ENCODE measurements around the gene TADA3. TPM values are rescaled to one million over a fixed set of nuclear protein-coding genes. Genes with fewer than 3 reads are reported as not detected.

Gene TADA3
- total RNA-seq, 6 experiments from 2014 or later = 69.2 to 84.9 (median 77.0) TPM

GRCh38 chr3:9730657-9731205, 61.5 kb downstream of the TADA3 start:
- TF ChIP-seq CTCF (IDR thresholded peaks at IDR 0.05) = no peak
- Mint-ChIP-seq H3K4me1 (ENCODE audit: low read depth) (peaks cover 44% of the 10 kb centered on the region), H3K4me3 (peak overlapping the region; percentile 95), H3K36me3 (ENCODE audit: low read depth) (no peaks in the 10 kb centered on the region), H3K27ac (peak overlapping the region; percentile 98), H3K9me3 (no peaks in the 10 kb centered on the region), H3K27me3 (ENCODE audit: insufficient read depth) (peaks cover 3% of the 10 kb centered on the region; the same call in 1 of the 2 replicates)
- no peak for DNase-seq

Other genes starting within 250 kb of the TADA3 start
- not detected for gene LHFPL4, start 238.7 kb downstream of the TADA3 start, total RNA-seq (2021; fragmentation: NEBNext Ultra II Directional; extraction: Animal tissue kit (Norgen Biotek cat#: 25700))
- 10 to 100 TPM; 23.5 to 31.0 (median 28.2) TPM for gene MTMR14, start 143.0 kb downstream of the TADA3 start, total RNA-seq (2021; fragmentation: NEBNext Ultra II Directional; extraction: Animal tissue kit (Norgen Biotek cat#: 25700))
- not detected for gene CPNE9, start 88.6 kb downstream of the TADA3 start, total RNA-seq (2021; fragmentation: NEBNext Ultra II Directional; extraction: Animal tissue kit (Norgen Biotek cat#: 25700))
- 10 to 100 TPM; 14.4 to 18.4 (median 17.1) TPM for gene BRPF1, start 60.7 kb downstream of the TADA3 start, total RNA-seq (2021; fragmentation: NEBNext Ultra II Directional; extraction: Animal tissue kit (Norgen Biotek cat#: 25700))
- 10 to 100 TPM; 17.7 to 26.2 (median 23.7) TPM for gene OGG1, start 42.5 kb downstream of the TADA3 start, total RNA-seq (2021; fragmentation: NEBNext Ultra II Directional; extraction: Animal tissue kit (Norgen Biotek cat#: 25700))
- 10 to 100 TPM; 22.1 to 33.0 (median 28.8) TPM for gene CAMK1, start 22.5 kb downstream of the TADA3 start, total RNA-seq (2021; fragmentation: NEBNext Ultra II Directional; extraction: Animal tissue kit (Norgen Biotek cat#: 25700))
- gene ARPC4, start 609 bp upstream of the TADA3 start, total RNA-seq (2021; fragmentation: NEBNext Ultra II Directional; extraction: Animal tissue kit (Norgen Biotek cat#: 25700)) = 100 to 1,000 TPM; 252 to 303 (median 266) TPM
- gene TTLL3, start 17.8 kb upstream of the TADA3 start, total RNA-seq (2021; fragmentation: NEBNext Ultra II Directional; extraction: Animal tissue kit (Norgen Biotek cat#: 25700)) = 10 to 100 TPM; 14.1 to 20.5 (median 16.0) TPM
- 10 to 100 TPM; 35.4 to 42.3 (median 38.2) TPM for gene RPUSD3, start 51.5 kb upstream of the TADA3 start, total RNA-seq (2021; fragmentation: NEBNext Ultra II Directional; extraction: Animal tissue kit (Norgen Biotek cat#: 25700))
- not detected for gene CIDEC, start 87.8 kb upstream of the TADA3 start, total RNA-seq (2021; fragmentation: NEBNext Ultra II Directional; extraction: Animal tissue kit (Norgen Biotek cat#: 25700))
- 10 to 100 TPM; 23.9 to 28.7 (median 26.5) TPM for gene JAGN1, start 98.1 kb upstream of the TADA3 start, total RNA-seq (2021; fragmentation: NEBNext Ultra II Directional; extraction: Animal tissue kit (Norgen Biotek cat#: 25700))
- gene IL17RE, start 110.4 kb upstream of the TADA3 start, total RNA-seq (2021; fragmentation: NEBNext Ultra II Directional; extraction: Animal tissue kit (Norgen Biotek cat#: 25700)) = under 1 TPM; 0.51 to 0.80 (median 0.65) TPM
- gene IL17RC, start 124.6 kb upstream of the TADA3 start, total RNA-seq (2021; fragmentation: NEBNext Ultra II Directional; extraction: Animal tissue kit (Norgen Biotek cat#: 25700)) = 10 to 100 TPM; 26.3 to 33.6 (median 29.6) TPM
- 10 to 100 TPM; 11.3 to 22.6 (median 12.4) TPM for gene CRELD1, start 141.4 kb upstream of the TADA3 start, total RNA-seq (2021; fragmentation: NEBNext Ultra II Directional; extraction: Animal tissue kit (Norgen Biotek cat#: 25700))
- gene PRRT3, start 159.9 kb upstream of the TADA3 start, total RNA-seq (2021; fragmentation: NEBNext Ultra II Directional; extraction: Animal tissue kit (Norgen Biotek cat#: 25700)) = 1 to 10 TPM; 4.3 to 9.2 (median 7.7) TPM
- gene EMC3, start 194.4 kb upstream of the TADA3 start, total RNA-seq (2021; fragmentation: NEBNext Ultra II Directional; extraction: Animal tissue kit (Norgen Biotek cat#: 25700)) = 100 to 1,000 TPM in 2 of 6 experiments, 10 to 100 TPM in 4; 82.3 to 119 (median 96.5) TPM
- 10 to 100 TPM in 5 of 6 experiments, 1 to 10 TPM in 1; 9.7 to 21.7 (median 17.5) TPM for gene FANCD2, start 234.0 kb upstream of the TADA3 start, total RNA-seq (2021; fragmentation: NEBNext Ultra II Directional; extraction: Animal tissue kit (Norgen Biotek cat#: 25700))

Data from HFFc6 (cell line).